ENCODE measurements around the gene PGLYRP3.

The PGLYRP3 gene

DNA sequence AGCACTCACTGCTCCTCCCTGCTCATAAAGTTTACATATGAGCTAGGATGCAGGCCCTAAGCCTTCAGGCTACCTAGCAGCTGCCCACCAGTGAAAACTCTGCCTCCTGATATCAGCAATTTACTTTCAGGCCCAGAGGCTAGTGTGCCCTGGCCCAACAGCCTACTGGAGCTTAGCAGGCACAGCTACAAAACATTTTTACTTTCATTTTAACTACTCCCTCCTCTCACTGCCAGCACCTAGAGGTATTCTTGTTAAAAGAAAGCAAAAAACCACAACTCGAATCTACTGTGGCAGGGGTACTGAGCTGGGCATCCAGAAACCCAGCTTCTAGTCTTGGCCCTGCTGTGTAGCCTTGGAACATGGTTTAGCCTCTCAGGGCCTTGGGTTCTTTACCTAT is 59.1 kb downstream of the PGLYRP3 start:
- no peak for FAIRE-seq

DNA sequence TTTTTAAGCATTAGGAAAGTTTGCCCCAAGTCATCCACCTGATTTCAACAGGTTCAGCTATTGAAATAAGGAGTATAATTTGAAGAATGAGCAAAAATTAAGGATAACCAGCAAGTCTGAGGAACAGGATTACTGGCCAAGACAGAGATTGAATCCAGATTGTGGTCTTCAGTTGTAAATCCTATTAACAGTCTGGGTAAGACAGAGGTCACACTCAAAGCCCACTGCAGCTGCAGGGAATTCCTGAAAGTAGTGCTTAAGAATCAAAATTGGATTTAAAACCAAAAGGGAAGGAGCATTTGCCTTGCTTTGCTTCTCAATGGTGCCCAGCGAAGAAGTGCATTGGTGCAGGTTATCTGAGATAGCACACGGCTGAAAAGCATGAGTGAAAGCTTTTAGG is 59.7 kb downstream of the PGLYRP3 start:
- FAIRE-seq, result no peak

DNA sequence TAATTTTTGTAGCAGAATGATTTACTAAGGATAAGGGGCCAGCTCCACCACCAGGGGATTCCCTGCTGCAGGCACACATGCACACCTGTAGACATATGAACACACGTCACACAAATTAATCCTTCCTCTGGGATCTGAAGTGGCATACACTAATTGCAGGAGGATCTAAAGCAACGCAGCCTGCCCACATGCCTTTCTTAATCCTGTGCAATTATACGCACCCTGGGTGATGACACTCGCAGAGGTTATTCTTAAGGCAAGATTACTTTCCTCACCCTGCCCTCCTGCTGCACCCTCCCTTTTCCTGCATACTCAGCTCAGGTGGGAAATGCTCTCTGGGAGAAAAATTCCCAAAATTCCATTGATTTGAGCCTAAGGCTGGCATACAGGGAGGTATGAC is 60.8 kb downstream of the PGLYRP3 start:
- no peak for FAIRE-seq

DNA sequence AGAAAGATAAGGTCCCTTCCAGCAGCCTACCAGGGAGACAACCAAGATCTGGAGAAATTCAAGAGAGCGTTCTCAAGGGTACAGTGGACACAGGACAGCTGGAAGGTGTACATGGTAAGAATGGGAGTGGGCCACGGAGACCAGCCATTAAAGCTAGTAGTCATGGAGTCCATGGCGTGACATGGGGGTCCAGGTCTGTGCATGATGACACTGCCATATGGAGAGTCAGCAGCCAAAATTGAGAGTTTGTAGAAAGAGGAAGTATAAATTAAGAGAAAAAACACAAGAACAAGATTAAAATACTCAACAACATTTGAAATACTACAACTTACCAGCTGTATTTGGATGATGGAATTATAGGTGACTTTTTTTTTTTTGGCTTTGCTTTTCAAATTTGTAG is 61.2 kb downstream of the PGLYRP3 start:
- no peak for FAIRE-seq

DNA sequence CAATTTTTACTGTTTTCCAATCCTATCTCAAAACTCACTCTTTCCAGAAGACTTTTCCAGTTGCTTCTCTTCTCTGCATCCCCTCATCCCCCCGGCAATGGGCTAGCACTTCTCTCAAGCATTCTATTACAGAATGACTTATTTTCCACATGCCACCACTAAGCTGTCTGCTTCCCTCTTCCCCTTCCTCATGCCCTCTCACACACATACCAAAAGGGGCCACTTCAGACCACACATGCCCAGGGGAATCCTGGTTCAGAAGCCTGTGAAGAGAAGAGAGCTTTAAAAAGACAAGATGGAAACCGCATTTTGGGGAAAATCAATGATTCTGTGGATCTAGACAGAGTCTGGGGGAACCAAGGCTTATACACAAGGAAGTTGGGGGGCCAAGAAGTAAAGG is 61.7 kb downstream of the PGLYRP3 start:
- FAIRE-seq, result no peak

DNA sequence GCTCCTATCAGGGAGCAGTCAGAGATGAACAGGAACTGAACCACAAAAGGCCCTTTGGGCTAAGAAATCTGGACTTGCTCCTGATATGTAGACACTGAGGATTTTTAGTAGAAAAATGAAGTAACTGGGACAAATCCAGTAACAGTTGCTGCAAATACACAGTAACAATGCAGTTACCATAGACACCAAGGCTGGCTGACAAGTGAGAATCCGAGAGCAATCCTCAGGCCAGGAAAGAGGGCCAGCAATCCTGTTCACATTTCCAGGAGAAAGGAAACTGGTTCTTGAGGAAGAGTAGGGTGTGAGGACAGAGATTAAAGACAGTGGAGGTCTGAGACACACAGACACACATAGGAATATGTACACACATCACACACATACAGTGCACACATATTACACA is 62.6 kb downstream of the PGLYRP3 start:
- FAIRE-seq, result no peak

DNA sequence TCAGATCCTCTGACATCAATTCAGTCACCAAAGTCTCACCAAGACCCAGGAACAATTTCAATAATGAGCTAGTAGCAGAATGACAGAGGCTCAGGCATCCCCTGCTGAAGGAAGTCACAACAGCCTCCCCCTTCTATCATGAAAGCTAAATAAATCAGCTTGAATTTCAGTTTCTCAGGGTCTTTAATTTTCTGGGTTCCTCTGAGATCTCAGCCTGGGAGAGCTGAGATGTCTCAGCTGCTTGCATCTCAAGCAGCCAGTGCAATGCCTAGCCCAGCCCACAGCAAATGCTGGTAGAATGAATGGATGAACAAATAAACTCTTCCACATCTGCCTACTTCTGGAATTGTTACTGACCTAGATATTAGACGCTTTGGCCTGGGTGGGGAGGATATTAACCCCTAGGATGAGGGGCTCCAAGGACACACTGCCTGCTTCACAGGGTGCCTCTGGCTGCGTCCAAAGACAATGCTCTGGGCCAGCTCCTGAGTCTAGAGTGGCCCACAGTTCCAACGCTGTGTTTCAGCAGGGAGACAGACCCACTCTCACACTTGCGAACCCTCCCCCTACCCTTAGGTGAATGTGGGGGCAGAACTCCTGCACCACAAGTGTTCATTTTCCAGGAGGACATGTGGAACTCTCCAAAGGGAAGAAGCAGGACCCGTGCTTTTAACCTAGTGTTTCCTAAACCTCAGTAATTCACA is 64.4 kb downstream of the PGLYRP3 start:
- no peak for FAIRE-seq

All from G401.6 (cell line).